ENCODE results near the gene SLBP. TPM values are rescaled to one million over a fixed set of nuclear protein-coding genes. Genes with fewer than 3 reads are reported as not detected.

Gene SLBP
- total and polyA plus RNA-seq, 2 of the 8 experiments (the other 6 are each of a cell fraction or from before 2014, with no cell fraction given): 44.1 to 49.0 TPM

DNA sequence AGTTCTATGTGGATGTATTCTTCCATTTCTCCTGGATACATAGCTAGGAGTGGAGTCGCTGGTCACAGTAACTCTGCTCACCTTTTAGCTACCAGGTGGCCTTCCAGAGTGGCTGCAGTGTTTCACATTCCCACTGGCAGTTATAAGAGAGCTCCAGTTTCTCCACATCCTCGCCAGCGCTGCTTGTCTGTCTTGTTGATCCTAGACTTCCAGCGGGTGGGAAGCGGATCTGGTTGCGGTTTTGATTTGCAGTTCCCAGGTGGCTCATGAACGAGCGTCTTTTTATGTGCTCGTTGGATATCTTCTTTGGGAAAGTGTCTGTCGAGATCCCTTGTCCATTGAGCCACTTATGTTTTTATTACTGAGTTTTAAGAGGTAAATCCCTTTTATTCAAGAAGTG lies 20.8 kb upstream of the SLBP start (continued):
- no peak for TF ChIP-seq TBP (IDR thresholded peaks at IDR 0.05; ENCODE audit: low read depth, low read length)
- TF ChIP-seq RXRA (IDR thresholded peaks at IDR 0.05; ENCODE audit: insufficient read depth, low read depth, low read length): no peak

Data from H1 (cell line).